Measurements from ENCODE around the gene NUP58. TPM values are rescaled to one million over a fixed set of nuclear protein-coding genes. Genes with fewer than 3 reads are reported as not detected.
"Not testable (repeated sequence)": the region's sequence is repeated elsewhere in the genome, so short reads cannot be mapped to it uniquely, and the experiment has no call there.

The NUP58 gene
- polyA plus RNA-seq, 3 donors: 42.9 to 59.5 (median 51.9) TPM

GRCh38 chr13:25291691-25292090 is 9.7 kb upstream of the NUP58 start:
- no peak for DNase-seq (ENCODE audit: extremely low read depth in 1 of 11, low read depth in 9 of 11, low spot score in 4 of 11)

- peak in 1 of 11 donors; percentile 54 for DNase-seq (ENCODE audit: extremely low read depth in 1 of 11, low read depth in 9 of 11, low spot score in 4 of 11)
Observed at GRCh38 chr13:25292301-25292700, 9.1 kb upstream of the NUP58 start.

DNA sequence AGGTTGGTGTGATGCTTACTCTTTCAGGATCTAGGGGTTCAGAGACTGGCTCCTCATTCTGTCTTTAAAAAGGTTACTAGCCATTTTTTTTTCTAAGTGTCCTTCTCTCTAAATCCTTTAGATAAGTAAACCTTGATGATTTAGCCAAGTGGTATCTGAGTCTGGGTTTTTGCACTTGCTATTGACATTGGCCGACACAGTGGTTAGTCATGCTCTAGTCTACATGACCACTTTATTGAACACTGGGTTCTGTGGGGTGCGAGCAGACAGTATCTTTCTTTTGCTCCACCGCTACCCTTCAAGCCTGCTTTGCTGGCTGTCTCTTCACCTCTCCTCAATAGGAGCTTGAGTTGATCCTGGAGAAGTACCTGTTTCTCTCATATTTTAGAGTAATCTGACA is 6.2 kb upstream of the NUP58 start:
- no peak for DNase-seq (ENCODE audit: extremely low read depth in 1 of 11, low read depth in 9 of 11, low spot score in 4 of 11)

DNA sequence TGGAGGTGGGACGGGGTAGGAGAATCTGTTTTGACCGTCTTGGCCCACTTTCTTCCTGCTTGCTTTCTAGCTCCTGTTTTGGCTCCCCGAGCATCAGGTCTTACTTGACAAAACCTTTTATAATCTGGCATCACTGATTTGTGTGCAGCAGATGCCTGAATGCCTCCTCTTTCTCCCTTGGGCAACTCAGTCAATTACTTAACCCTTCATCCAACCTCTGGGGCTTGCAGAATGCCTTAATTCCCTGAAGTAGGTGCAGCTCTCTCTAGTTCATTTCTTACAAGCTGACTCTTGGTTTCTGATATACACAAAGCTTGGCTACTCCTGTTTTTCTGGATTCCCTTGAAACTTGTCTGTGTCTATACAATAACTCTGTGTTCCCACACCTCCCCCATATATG is 5.7 kb upstream of the NUP58 start:
- DNase-seq (ENCODE audit: extremely low read depth in 1 of 11, low read depth in 9 of 11, low spot score in 4 of 11): no peak

DNA sequence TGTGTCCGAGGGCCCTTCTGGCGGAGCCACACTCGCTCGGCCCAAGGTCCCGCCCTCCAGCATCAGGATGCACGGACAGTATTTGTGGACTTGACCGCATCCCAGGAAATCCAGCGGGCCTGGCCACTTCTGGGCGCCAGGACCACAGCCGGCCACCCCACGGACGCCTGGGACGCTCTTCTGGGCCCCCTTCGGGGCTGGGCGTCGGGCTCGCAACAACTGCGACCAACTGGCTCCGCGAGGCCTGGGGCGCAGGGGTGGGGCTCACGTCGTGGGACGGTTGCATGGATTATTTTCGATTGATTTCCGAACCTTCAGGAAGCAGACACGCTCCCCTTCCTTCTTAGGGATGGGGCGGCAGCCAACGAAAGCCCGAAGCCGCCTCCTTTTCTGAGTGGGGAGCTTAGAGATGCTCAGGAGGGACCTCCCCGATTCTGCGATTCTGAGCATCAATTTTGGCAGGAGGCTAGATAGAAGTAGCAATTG is 521 bp upstream of the NUP58 start:
- peak in 1 of 11 donors; percentile 24 for DNase-seq (ENCODE audit: extremely low read depth in 1 of 11, low read depth in 9 of 11, low spot score in 4 of 11)

DNA sequence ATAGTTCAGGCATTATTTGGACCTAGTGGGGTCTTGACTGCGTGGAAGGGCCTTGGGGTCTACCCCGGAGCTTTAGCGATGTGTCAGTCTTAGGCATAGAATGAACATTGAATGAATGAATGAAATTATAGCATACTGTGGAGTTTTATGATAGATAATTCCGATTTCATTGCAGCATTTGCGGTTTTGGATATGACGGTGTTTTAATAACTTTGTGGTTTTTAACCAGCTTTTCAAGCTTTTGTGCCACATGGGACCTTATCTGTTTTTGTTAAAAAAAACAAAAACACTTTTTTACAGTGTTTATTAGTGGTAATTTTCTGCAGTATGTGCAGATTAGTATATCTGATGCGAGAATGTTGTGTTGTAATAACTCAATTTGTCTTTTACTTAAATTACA is 696 bp downstream of the NUP58 start:
- no peak for DNase-seq (ENCODE audit: extremely low read depth in 1 of 11, low read depth in 9 of 11, low spot score in 4 of 11)

GRCh38 chr13:25306671-25307464 is 5.4 kb downstream of the NUP58 start:
- no peak for DNase-seq (ENCODE audit: extremely low read depth in 1 of 11, low read depth in 9 of 11, low spot score in 4 of 11)

- no peak for DNase-seq (ENCODE audit: extremely low read depth in 1 of 11, low read depth in 9 of 11, low spot score in 4 of 11)
Observed at GRCh38 chr13:25310891-25311290, 9.5 kb downstream of the NUP58 start.

- DNase-seq (ENCODE audit: extremely low read depth in 1 of 11, low read depth in 9 of 11, low spot score in 4 of 11): not testable (repeated sequence)
Observed at GRCh38 chr13:25318946-25319345, 17.5 kb downstream of the NUP58 start.

DNA sequence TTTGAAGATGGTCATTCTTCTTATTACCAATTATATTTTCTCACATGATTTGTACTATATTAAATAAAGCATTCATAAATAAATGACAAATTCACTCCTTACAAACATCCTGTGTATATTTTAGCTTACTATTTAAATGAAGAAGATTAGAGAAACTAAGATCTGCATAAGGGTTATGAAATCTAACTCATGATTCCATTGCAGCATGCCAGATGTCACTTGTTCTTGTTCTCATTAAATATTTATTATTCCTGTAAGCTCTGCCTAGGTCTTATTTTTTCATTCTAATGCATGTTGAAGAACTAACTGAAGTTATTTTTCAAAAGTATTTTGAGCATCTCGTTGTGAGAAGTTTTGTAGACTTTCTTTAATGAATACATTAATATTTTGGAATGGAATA is 18.3 kb downstream of the NUP58 start:
- no peak for DNase-seq (ENCODE audit: extremely low read depth in 1 of 11, low read depth in 9 of 11, low spot score in 4 of 11)

DNA sequence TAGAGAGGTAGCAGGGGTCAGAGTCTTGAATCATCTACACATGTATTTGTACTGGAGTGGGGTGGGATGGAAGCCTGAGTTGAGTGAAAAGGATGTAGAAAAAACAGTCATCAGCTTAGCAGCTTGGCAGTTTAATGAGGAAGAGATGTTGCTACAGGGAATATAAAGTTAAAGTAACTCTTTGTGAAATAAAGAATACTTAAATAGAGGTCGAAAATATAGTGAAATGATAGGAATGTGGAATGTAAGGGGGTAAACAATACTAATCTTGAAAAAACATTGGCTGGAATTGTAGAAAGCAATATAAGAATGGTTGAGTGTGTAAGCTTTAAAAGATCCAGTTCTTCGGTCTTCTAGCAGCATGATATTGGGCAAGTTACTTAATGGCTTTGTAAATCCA is 22.7 kb downstream of the NUP58 start:
- no peak for DNase-seq (ENCODE audit: extremely low read depth in 1 of 11, low read depth in 9 of 11, low spot score in 4 of 11)

GRCh38 chr13:25329706-25330105 is 28.3 kb downstream of the NUP58 start:
- DNase-seq (ENCODE audit: extremely low read depth in 1 of 11, low read depth in 9 of 11, low spot score in 4 of 11): no peak

DNA sequence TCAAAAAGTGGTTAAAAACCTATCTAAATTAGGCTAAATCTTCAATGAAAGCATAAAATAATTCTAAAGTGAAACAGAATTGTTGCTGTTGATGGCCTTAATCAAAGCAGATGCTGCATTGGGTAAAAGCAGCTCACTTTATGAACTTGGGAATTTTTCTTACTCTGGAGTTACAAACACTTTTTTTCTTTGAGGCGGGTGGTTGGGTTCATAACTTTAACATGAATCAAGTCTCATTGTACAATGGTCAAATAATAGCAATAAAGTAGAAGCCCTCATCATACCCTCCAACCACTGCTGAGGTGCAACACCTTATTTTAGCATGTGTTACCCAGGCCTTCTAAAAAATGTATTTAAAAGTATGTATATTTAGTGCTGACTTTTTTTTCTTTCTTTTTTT is 29.1 kb downstream of the NUP58 start:
- no peak for DNase-seq (ENCODE audit: extremely low read depth in 1 of 11, low read depth in 9 of 11, low spot score in 4 of 11)

GRCh38 chr13:25335856-25336255 is 34.4 kb downstream of the NUP58 start:
- no peak for DNase-seq (ENCODE audit: extremely low read depth in 1 of 11, low read depth in 9 of 11, low spot score in 4 of 11)

- DNase-seq (ENCODE audit: extremely low read depth in 1 of 11, low read depth in 9 of 11, low spot score in 4 of 11): no peak
Observed at GRCh38 chr13:25345576-25345975, 44.2 kb downstream of the NUP58 start.

GRCh38 chr13:25347151-25347550 is 45.7 kb downstream of the NUP58 start:
- no peak for DNase-seq (ENCODE audit: extremely low read depth in 1 of 11, low read depth in 9 of 11, low spot score in 4 of 11)

- DNase-seq (ENCODE audit: extremely low read depth in 1 of 11, low read depth in 9 of 11, low spot score in 4 of 11): no peak
Observed at GRCh38 chr13:25351404-25351803, 50.0 kb downstream of the NUP58 start.

GRCh38 chr13:25352230-25352629 is 50.8 kb downstream of the NUP58 start:
- DNase-seq (ENCODE audit: extremely low read depth in 1 of 11, low read depth in 9 of 11, low spot score in 4 of 11): no peak

DNA sequence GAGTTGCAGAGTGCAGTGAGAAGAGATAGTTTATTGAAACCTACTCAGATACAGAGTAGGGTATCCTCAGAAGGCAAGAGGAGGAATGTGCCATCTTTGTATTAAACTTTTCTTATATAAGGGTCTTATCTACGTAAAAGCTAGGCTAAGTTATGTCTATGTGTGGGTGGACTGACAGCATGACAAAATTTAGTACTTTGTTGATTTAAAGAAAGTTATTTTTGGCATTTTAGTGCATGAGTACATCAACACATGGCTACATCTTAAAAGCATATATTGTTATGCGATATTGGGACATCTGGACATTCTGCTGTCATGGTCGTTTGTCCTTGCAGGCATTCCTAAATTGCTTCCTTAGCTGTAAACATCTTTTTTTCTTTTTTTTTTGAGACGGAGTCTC is 51.4 kb downstream of the NUP58 start:
- DNase-seq (ENCODE audit: extremely low read depth in 1 of 11, low read depth in 9 of 11, low spot score in 4 of 11): no peak

DNA sequence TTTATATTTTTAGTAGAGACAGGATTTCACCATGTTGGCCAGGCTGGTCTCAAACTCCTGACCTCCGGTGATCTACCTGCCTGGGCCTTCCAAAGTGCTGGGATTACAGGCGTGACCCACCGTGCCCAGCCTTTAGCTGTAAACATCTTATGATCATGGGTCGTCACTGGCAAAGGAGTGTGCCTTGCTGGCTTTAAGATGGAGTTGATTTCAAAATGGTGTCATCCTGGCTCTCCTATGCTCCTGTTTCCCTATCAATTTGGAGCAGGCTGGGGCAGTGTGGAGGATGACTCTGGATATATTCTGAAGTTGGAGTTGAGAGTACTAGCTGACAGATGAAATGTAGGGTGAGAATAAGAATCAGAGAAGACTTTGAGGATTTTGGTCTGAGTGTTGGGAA is 51.9 kb downstream of the NUP58 start:
- no peak for DNase-seq (ENCODE audit: extremely low read depth in 1 of 11, low read depth in 9 of 11, low spot score in 4 of 11)

- no peak for DNase-seq (ENCODE audit: extremely low read depth in 1 of 11, low read depth in 9 of 11, low spot score in 4 of 11)
Observed at GRCh38 chr13:25354377-25354776, 53.0 kb downstream of the NUP58 start.

All from renal cortex interstitium (tissue), 11 donors.